Muscle of back (tissue), 11 donors: ENCODE measurements around the gene ANKRD29. TPM values are rescaled to one million over a fixed set of nuclear protein-coding genes. Genes with fewer than 3 reads are reported as not detected.
A peak's percentile ranks its signal among the peaks of the same experiment; 100 is the strongest.
"Not testable (repeated sequence)": the region's sequence is repeated elsewhere in the genome, so short reads cannot be mapped to it uniquely, and the experiment has no call there.

Experiments
- DNase-seq, 3 donors: peaks; one replicate each; pipeline versions ENCODE4 v3.0.0 to v3.0.0-alpha.2; 2013
- polyA plus RNA-seq, 10 donors: library from polyadenylated mRNA; unstranded; fragments of 120-200 nt; gene quantifications; one replicate each; pipeline ENCODE4 v1.2.1, GENCODE V29; 2013; ENCODE audit not compliant: insufficient read length in 10 of 10

Gene ANKRD29
- polyA plus RNA-seq, 10 donors: 2.5 to 7.8 (median 4.3) TPM

GRCh38 chr18:23617412-23618014 lies 45.2 kb downstream of the ANKRD29 start:
- DNase-seq: no peak

- no peak for DNase-seq
Observed at GRCh38 chr18:23616258-23616657, 46.5 kb downstream of the ANKRD29 start.

DNA sequence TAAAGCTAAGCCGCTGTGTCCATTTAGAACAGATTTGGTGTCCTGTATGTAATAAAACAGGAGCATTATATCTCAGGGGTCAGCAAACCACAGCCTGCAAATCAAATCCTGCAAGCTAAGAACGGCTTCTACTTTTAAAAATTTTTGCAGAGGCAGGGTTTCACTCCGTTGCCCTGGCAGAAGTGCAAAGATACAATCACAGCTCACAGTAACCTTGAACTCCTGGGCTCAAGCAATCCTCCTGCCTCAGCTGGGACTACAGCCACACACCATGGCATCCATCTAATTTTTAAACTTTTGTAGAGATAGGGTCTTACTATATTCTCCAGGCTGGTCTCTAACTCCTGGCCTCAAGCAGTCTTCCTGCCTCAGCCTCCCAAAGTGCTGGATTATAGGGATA lies 47.8 kb downstream of the ANKRD29 start:
- no peak for DNase-seq

GRCh38 chr18:23614413-23614812 lies 48.3 kb downstream of the ANKRD29 start:
- DNase-seq: no peak

DNA sequence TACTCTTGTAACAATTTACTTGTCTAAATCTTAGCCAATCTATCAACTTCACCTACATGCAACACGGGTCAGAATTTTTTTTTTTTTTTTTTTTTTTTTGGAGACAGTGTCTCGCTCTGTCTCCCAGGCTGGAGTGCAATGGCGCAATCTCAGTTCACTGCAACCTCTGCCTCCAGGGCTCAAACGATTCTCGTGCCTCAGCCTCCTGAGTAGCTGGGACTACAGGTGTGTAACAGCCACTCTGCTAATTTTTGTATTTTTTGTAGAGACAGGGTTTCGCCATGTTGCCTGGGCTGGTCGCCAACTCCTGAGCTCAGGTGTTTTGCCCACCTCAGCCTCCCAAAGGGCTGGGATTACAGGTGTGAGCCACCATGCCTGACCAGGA lies 49.6 kb downstream of the ANKRD29 start:
- DNase-seq: not testable (repeated sequence)

GRCh38 chr18:23612434-23613090 lies 50.1 kb downstream of the ANKRD29 start:
- DNase-seq: no peak

GRCh38 chr18:23609390-23610023 lies 53.2 kb downstream of the ANKRD29 start:
- no peak for DNase-seq

- DNase-seq: no peak
Observed at GRCh38 chr18:23608211-23608610, 54.5 kb downstream of the ANKRD29 start.

DNA sequence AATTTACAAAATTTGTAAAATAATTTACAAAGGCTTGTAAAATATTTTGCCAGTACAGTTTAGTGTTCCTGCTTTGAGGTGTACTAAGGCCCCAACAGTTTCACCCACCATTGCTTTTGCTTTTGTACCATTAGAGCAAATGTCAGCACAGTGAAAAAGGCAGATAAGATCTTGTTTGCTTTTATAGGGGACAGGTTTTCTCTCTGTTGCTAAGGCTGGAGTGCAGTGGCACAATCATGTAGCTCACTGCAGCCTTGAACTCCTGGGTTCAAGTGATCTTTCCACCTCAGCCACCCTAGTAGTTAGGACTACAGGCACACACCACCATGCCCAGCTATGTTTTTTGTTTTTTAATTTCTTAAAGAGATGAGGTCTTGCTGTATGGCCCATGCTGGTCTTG lies 56.8 kb downstream of the ANKRD29 start:
- DNase-seq: no peak

DNA sequence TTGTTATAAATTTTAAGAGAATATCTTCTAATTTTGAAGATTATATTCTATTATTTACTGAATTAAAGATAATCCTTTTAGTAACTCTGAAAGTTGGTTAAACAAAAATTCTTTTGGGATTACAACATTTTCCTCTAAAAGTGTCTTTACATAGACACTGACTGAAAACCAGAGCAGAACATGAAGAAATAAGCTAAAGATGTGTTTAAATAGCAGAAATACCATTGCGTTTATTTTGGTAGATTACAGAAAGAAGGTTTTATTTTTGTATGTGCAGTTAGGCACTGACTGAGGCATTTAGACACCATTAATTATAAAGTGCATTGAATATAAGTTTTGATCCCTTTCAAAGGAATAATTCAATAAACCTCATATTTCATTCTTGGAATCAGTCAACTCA lies 62.9 kb downstream of the ANKRD29 start:
- DNase-seq: no peak

DNA sequence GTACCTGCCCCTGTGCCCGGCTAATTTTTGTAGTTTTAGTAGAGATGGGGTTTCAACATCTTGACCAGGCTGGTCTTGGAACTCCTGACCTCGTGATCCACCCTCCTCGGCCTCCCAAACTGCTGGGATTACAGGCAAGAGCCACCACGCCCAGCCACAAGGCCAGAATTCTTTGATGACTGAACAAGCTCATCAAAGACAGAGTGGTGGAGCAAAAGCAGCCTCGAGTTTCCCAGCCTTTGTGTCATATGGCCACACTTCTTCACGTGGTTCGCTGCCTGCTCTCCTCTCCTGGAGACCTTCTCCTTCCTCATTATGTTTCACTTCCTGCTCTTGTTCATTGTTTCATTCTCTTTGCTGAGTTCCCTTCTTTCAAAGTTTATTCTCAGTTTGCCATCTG lies 66.5 kb downstream of the ANKRD29 start:
- no peak for DNase-seq

- DNase-seq: no peak
Observed at GRCh38 chr18:23595591-23595990, 67.1 kb downstream of the ANKRD29 start.

DNA sequence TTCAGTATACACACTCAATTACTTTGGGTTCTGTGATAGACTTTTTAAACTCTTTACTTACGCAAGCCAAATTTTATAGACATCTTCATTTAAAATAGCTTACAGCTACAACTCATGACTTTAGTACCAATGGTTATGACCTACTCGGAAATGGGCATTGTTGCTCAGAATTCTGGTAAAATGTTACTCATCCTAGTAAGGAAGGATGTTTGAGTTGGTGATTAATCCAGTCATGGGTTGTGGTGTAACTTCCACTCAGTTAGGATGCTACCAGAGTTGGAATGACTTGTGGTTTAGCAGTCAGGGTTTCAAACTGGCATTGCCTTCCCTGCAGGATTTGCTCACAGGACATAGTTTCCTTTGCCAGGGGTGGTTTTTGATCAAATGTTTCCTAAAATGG lies 69.0 kb downstream of the ANKRD29 start:
- DNase-seq: no peak

DNA sequence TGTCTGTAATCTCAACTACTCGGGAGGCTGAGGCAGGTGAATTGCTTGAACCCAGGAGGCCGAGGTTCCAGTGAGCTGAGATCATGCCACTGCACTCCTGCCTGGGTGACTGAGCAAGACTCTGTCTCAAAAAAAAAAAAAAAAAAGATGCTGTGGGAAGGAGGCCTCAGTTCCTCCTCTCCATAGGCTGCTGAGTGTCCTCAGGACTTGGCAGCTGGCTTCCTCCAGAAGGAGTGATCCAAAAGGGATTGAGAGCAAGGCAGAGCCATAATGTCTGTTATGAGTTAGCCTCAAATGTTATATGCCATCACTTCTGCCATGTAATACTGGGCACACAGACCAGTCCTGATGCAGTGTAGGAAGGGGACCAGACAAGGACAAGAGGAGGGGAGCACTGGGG lies 69.8 kb downstream of the ANKRD29 start:
- no peak for DNase-seq

- no peak for DNase-seq
Observed at GRCh38 chr18:23591011-23591410, 71.7 kb downstream of the ANKRD29 start.

GRCh38 chr18:23588836-23589560 lies 73.7 kb downstream of the ANKRD29 start:
- DNase-seq: no peak

- DNase-seq: no peak
Observed at GRCh38 chr18:23587220-23587642, 75.5 kb downstream of the ANKRD29 start.

DNA sequence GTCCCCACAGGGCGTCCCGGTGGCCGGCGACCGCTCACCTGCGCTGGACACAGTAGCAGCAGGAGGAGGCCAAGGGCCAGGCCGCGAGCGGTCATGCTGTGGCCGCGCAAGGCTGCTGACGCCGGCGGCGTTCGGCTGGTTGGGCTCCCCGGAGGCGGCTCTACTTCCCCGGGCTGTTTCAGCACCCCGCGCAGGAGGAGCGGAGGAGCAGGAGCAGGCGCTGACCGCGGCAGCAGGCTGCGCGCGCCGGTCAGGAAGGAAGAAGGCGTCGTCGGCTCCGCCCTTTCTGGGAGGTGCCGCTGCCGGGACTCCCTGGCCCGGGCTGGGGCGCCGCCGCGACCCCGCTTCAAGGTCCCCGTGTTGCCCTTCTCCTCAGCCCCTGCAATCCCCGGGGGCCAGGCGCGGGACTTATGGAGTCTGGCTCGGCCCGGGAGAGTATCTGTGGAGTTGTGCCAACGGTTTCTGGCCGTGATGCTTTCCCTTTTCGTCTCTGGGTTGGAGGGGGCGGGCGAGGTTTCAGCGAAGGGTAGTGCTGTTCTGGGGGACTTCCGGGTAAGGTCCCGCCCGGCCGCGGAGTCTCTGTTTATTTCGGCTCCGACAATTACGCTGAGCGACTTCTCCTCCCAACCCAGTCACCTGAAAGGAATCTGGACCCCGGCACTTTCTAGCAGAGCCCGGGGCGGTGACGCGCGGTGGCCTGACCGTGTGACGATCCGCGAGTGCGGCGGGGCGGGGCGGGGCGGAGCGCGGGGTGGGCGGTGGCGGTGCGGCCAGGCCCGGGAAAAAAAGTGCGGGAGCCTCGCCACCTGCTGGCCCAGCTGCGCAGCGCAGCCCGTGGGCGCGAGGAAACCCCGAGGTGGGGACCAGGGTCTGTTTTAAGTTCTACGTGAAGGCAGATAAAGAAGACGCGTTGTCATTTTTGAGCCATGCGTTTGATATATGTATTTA lies 76.2 kb downstream of the ANKRD29 start, which contains the start of gene NPC1:
Gene NPC1, minus strand, starts transcription at position 258 of the 948 bp plus-strand sequence. Its CDS starts 163 bp downstream, at position 95.
- DNase-seq: peak; percentile 94 to 98 (median 96)

- no peak for DNase-seq
Observed at GRCh38 chr18:23585897-23586248, 76.8 kb downstream of the ANKRD29 start.

- DNase-seq: peak in 2 of 3 donors; percentile 22 to 42
Observed at GRCh38 chr18:23585007-23585871, 77.5 kb downstream of the ANKRD29 start.
